PC-3 (cell line): ENCODE results near the gene DCAF4L1. TPM values are rescaled to one million over a fixed set of nuclear protein-coding genes. Genes with fewer than 3 reads are reported as not detected.

Experiments
- ATAC-seq: fragments of 200-7000 bp; cut with Tn5 transposase; 2 replicates; pipeline ENCODE4 v1.9.1; 2020; ENCODE audit warnings: mild to moderate bottlenecking, moderate library complexity
- BruUV-seq: library from RNA; stranded (reverse); fragments of 400-500 nt; replicated peaks from 2 replicates; lab custom pipeline; 2021; lab: Mats Ljungman, UMichigan
- CTCF ChIA-PET: fragments of 300-600 bp; sonication (Branson Sonifier 250); formaldehyde crosslinking; loops from one replicate; lab custom pipeline; 2022; ENCODE audit warnings: antibody characterized with exemption; lab: Charles Lee
- POLR2A ChIA-PET: fragments of 300-600 bp; sonication (Branson Sonifier 250); formaldehyde crosslinking; loops from one replicate; lab custom pipeline; 2022; ENCODE audit warnings: antibody characterized with exemption; ENCODE audit not compliant: unreplicated experiment; lab: Charles Lee
- DNase-seq: peaks from one replicate; pipeline ENCODE4 v3.0.0-alpha.2; 2015
- H2AFZ ChIP-seq: fragments of 300-600 bp; sonication (generic); 2 replicates; pipeline ENCODE4 v1.6.0; 2016; ENCODE audit warnings: antibody characterized with exemption, low read length
- H3F3A ChIP-seq: fragments of 300-600 bp; sonication (generic); one replicate; pipeline ENCODE4 v1.6.0; 2017; ENCODE audit warnings: antibody characterized with exemption, low read length, control low read depth, mild to moderate bottlenecking; ENCODE audit not compliant: unreplicated experiment
- H3K27ac ChIP-seq: fragments of 300-600 bp; sonication (generic); 2 replicates; pipeline ENCODE4 v1.5.1; 2016; ENCODE audit warnings: mild to moderate bottlenecking, low read length
- H3K27me3 ChIP-seq: fragments of 300-600 bp; sonication (generic); 2 replicates; pipeline ENCODE4 v1.6.1; 2016; ENCODE audit warnings: low read length, mixed read lengths
- H3K36me3 ChIP-seq: fragments of 300-600 bp; sonication (generic); 2 replicates; pipeline ENCODE4 v1.6.1; 2016; ENCODE audit warnings: low read depth, mixed run types, low read length, mixed read lengths
- H3K4me1 ChIP-seq: fragments of 300-600 bp; sonication (generic); 2 replicates; pipeline ENCODE4 v1.5.1; 2016; ENCODE audit warnings: low read length; ENCODE audit not compliant: insufficient read depth
- H3K4me2 ChIP-seq: fragments of 300-600 bp; sonication (generic); 2 replicates; pipeline ENCODE4 v1.6.0; 2016; ENCODE audit warnings: low read length
- H3K4me3 ChIP-seq: fragments of 300-600 bp; sonication (generic); 2 replicates; pipeline ENCODE4 v1.5.1; 2016; ENCODE audit warnings: mild to moderate bottlenecking, low read length, mixed read lengths
- H3K79me2 ChIP-seq: fragments of 300-600 bp; sonication (generic); 2 replicates; pipeline ENCODE4 v1.6.1; 2017; ENCODE audit warnings: low read length, mixed read lengths
- H3K9ac ChIP-seq: fragments of 300-600 bp; sonication (generic); 2 replicates; pipeline ENCODE4 v1.6.0; 2016; ENCODE audit warnings: mild to moderate bottlenecking, low read length
- H3K9me2 ChIP-seq: fragments of 300-600 bp; sonication (generic); replicated peaks from 2 replicates; pipeline ENCODE4 v1.6.1; 2016; ENCODE audit warnings: mixed run types, low read length, mixed read lengths
- H3K9me3 ChIP-seq: fragments of 300-600 bp; sonication (generic); 2 replicates; pipeline ENCODE4 v1.6.1; 2016; ENCODE audit warnings: low read length, mixed read lengths
- H4K20me1 ChIP-seq: fragments of 300-600 bp; sonication (generic); 2 replicates; pipeline ENCODE4 v1.6.1; 2016; ENCODE audit warnings: low read length, mixed read lengths
- CTCF ChIP-seq: fragments of 300-600 bp; sonication (generic); conservative IDR thresholded peaks from 2 replicates; pipeline ENCODE4 v1.5.1; 2017; ENCODE audit warnings: antibody characterized with exemption, low read depth, mild to moderate bottlenecking, low read length
- EZH2 ChIP-seq: fragments of 300-600 bp; sonication (generic); IDR thresholded peaks from one replicate; pipeline ENCODE4 v1.6.1; 2017; ENCODE audit warnings: antibody characterized with exemption, mild to moderate bottlenecking, low read length; ENCODE audit not compliant: unreplicated experiment
- EZH2phosphoT487 ChIP-seq: fragments of 300-600 bp; sonication (generic); IDR thresholded peaks from 2 replicates; pipeline ENCODE4 v1.6.1; 2018; ENCODE audit warnings: mild to moderate bottlenecking, antibody characterized with exemption, low read length, borderline replicate concordance
- intact Hi-C: fragments of 100-400 bp; cut with micrococcal nuclease; formaldehyde crosslinking; loops from 2 replicates; pipeline ENCODE4 v1.9.0; 2023
- total RNA-seq: library from RNA; depleted of rRNA; stranded (reverse); fragments of >200 nt; gene quantifications from 2 replicates; pipeline ENCODE4 v1.2.3, GENCODE V29; 2014

The DCAF4L1 gene
- total RNA-seq, 1 experiment from 2014 or later = 0.22 TPM

- no peaks in the 10 kb centered on the region for H3K27me3 ChIP-seq
- TF ChIP-seq EZH2phosphoT487 = no peak
- no peak for TF ChIP-seq EZH2
- TF ChIP-seq CTCF = no peak
- intact Hi-C loops = no loop called here
- BruUV-seq = no TSS peak
- 0 out of 2 replicates have a peak, but pooled peaks cover 6% of the 10 kb centered on the region for H3K4me1 ChIP-seq
- H3K36me3 ChIP-seq = peaks cover 37% of the 10 kb centered on the region
- ChIA-PET POLR2A (no interaction called here), CTCF (no interaction called here)
- no peak overlapping the region for H2AFZ ChIP-seq
- H3F3A ChIP-seq = no peaks in the 10 kb centered on the region
- no peak overlapping the region for H3K27ac ChIP-seq
- H3K9me3 ChIP-seq = no peaks in the 10 kb centered on the region
- H3K4me2 ChIP-seq = no peak overlapping the region
- H3K9ac ChIP-seq = no peak overlapping the region
- peaks cover 49% of the 10 kb centered on the region for H3K79me2 ChIP-seq
- no peaks in the 10 kb centered on the region for H3K9me2 ChIP-seq
- ATAC-seq = no peak
- DNase-seq = no peak
- H3K4me3 ChIP-seq = no peak overlapping the region
- peaks cover 3% of the 10 kb centered on the region; the same call in 1 of the 2 replicates for H4K20me1 ChIP-seq
Measured at GRCh38 chr4:41943506-41943905, 38.0 kb upstream of the DCAF4L1 start.

DNA sequence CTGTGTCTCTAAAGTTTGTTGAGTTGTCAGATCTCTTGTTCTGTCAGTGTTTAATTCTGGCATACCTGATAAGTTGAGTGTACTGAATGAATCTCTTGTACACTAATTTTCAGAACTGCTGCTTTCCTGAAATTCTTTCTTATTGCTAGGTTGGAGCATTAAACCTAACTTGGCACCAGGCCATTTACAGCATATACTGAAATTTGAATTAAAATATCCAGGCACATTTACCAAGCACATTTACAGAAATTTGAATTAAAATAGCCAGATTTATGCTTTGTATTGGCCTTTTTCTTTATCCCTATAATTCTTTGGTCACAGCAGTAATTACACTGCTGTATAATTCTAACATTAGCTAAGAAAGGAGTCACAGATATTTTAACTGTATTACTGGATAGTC is 37.5 kb upstream of the DCAF4L1 start:
- H3K9me3 ChIP-seq = no peaks in the 10 kb centered on the region
- TF ChIP-seq EZH2phosphoT487 (no peak), EZH2 (no peak), CTCF (no peak)
- H2AFZ ChIP-seq = no peak overlapping the region
- no peak overlapping the region for H3K27ac ChIP-seq
- no peaks in the 10 kb centered on the region for H3K9me2 ChIP-seq
- H3K4me2 ChIP-seq = no peak overlapping the region
- H3K79me2 ChIP-seq = peaks cover 43% of the 10 kb centered on the region
- no peak overlapping the region for H3K4me3 ChIP-seq
- no peak for DNase-seq
- POLR2A ChIA-PET = no interaction called here
- no peaks in the 10 kb centered on the region for H3K27me3 ChIP-seq
- peaks cover 36% of the 10 kb centered on the region for H3K36me3 ChIP-seq
- CTCF ChIA-PET = no interaction called here
- 0 out of 2 replicates have a peak, but pooled peaks cover 1% of the 10 kb centered on the region for H3K4me1 ChIP-seq
- ATAC-seq = no peak
- intact Hi-C loops = no loop called here
- no TSS peak for BruUV-seq
- H4K20me1 ChIP-seq = no peaks in the 10 kb centered on the region
- H3K9ac ChIP-seq = no peak overlapping the region
- no peaks in the 10 kb centered on the region for H3F3A ChIP-seq

DNA sequence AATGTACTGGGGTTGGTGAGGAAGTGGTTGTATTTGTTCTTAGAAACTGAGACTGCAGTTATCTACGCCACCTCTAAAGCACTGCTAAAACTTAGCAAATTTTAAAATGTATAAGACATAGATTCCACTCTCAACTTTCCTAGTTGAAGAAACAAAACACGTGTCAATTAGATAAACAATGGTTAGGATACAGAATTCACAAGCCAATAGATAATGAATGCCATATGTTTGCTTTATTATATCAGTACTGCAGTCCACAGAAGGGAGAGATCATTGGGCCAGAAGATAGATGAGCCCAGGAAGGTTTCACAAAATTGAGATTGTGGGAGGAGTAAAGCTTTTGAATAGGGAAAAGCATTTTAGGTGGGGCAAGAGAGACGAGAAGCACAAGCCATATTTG is 32.0 kb upstream of the DCAF4L1 start:
- Histone ChIP-seq H3K4me2 (no peak overlapping the region), H3K4me1 (no peaks in the 10 kb centered on the region), H3K9me2 (no peaks in the 10 kb centered on the region), H2AFZ (no peak overlapping the region), H3K27ac (no peak overlapping the region), H4K20me1 (no peaks in the 10 kb centered on the region), H3K79me2 (0 out of 2 replicates have a peak, but pooled peaks cover 5% of the 10 kb centered on the region), H3K36me3 (peaks cover 40% of the 10 kb centered on the region), H3K9ac (no peak overlapping the region), H3F3A (no peaks in the 10 kb centered on the region), H3K27me3 (no peaks in the 10 kb centered on the region), H3K4me3 (no peak overlapping the region), H3K9me3 (no peaks in the 10 kb centered on the region)
- no peak for TF ChIP-seq CTCF
- no peak for TF ChIP-seq EZH2
- no peak for TF ChIP-seq EZH2phosphoT487
- no peak for DNase-seq
- ChIA-PET POLR2A (no interaction called here), CTCF (no interaction called here)
- no peak for ATAC-seq
- no TSS peak for BruUV-seq
- intact Hi-C loops = no loop called here
